SK-N-SH (cell line): ENCODE measurements around the gene DLL4. TPM values are rescaled to one million over a fixed set of nuclear protein-coding genes. Genes with fewer than 3 reads are reported as not detected.

ENCODE experiments used
- CTCF ChIA-PET: fragments of 300-600, 350-600 bp; formaldehyde crosslinking; extraction: SDS; loops from one replicate; lab custom pipeline; 2021; lab: Yijun Ruan, JAX
- POLR2A ChIA-PET: fragments of 350-600 bp; sonication (Branson Sonifier 250); formaldehyde crosslinking; extraction: SDS; loops from one replicate; lab custom pipeline; 2020; ENCODE audit warnings: antibody characterized with exemption, inconsistent platforms; lab: Yijun Ruan, JAX
- DNase-seq: peaks from one replicate; pipeline ENCODE4 v3.0.0; 2012
- H2AFZ ChIP-seq: fragments of 200-600 bp; sonication (generic); 2 replicates; pipeline ENCODE4 v1.8.1; 2016; ENCODE audit warnings: antibody characterized with exemption, mild to moderate bottlenecking, low read depth
- H3F3A ChIP-seq: fragments of 200-600 bp; sonication (generic); replicated peaks from 2 replicates; pipeline ENCODE3; 2016; ENCODE audit warnings: antibody characterized with exemption, mild to moderate bottlenecking; ENCODE audit not compliant: insufficient read depth
- H3K27ac ChIP-seq, 2 experiments: fragments of 200-500 bp in 1 of 2; fragments of 200-600 bp in 1 of 2; sonication (Bioruptor generic) in 1 of 2; sonication (generic), shearing (Covaris generic) in 1 of 2; 2 replicates each; pipeline versions ENCODE4 v1.5.1 to v1.6.1; 2014 to 2016; ENCODE audit warnings: low read depth in 2 of 2, inconsistent platforms in 1 of 2, low read length in 1 of 2, mild to moderate bottlenecking in 1 of 2, mixed read lengths in 1 of 2
- H3K27me3 ChIP-seq: fragments of 200-600 bp; sonication (generic), shearing (Covaris generic); 2 replicates; pipeline ENCODE4 v1.6.1; 2016; ENCODE audit warnings: mixed run types; ENCODE audit not compliant: insufficient read depth
- H3K36me3 ChIP-seq, 2 experiments: fragments of 200-500 bp in 1 of 2; fragments of 200-600 bp in 1 of 2; sonication (Bioruptor generic) in 1 of 2; sonication (generic) in 1 of 2; replicated peaks in 1 of 2; 2 replicates each; pipeline versions ENCODE3 to v1.5.1; 2014 to 2016; ENCODE audit warnings: low read length in 1 of 2, mild to moderate bottlenecking in 1 of 2; ENCODE audit not compliant: insufficient read depth in 2 of 2, control insufficient read depth in 1 of 2
- H3K4me1 ChIP-seq, 2 experiments: fragments of 200-500 bp in 1 of 2; fragments of 200-600 bp in 1 of 2; sonication (Bioruptor generic) in 1 of 2; sonication (generic), shearing (Covaris generic) in 1 of 2; 2 replicates each; pipeline versions ENCODE4 v1.5.1 to v1.6.1; 2014 to 2016; ENCODE audit warnings: low read depth in 1 of 2, low read length in 1 of 2, mixed run types in 1 of 2; ENCODE audit not compliant: insufficient read depth in 2 of 2, control insufficient read depth in 1 of 2
- H3K4me2 ChIP-seq: fragments of 200-600 bp; sonication (generic), shearing (Covaris generic); 2 replicates; pipeline ENCODE4 v1.6.1; 2017; ENCODE audit warnings: mixed run types
- H3K4me3 ChIP-seq, 2 experiments: fragments of 200-500 bp in 1 of 2; fragments of 200-600 bp in 1 of 2; sonication (Bioruptor generic) in 1 of 2; sonication (generic), shearing (Covaris generic) in 1 of 2; 2 replicates each; pipeline versions ENCODE4 v1.5.1 to v1.8.1; 2014 to 2016; ENCODE audit warnings: low read depth in 2 of 2, inconsistent platforms in 1 of 2, low read length in 1 of 2, mild to moderate bottlenecking in 1 of 2, mixed read lengths in 1 of 2, moderate library complexity in 1 of 2
- H3K79me2 ChIP-seq: fragments of 200-600 bp; sonication (generic); 2 replicates; pipeline ENCODE4 v1.8.1; 2017; ENCODE audit warnings: mild to moderate bottlenecking; ENCODE audit not compliant: insufficient read depth
- H3K9ac ChIP-seq: fragments of 200-600 bp; sonication (generic); 2 replicates; pipeline ENCODE4 v1.6.1; 2017; ENCODE audit warnings: mixed run types
- H3K9me2 ChIP-seq: fragments of 200-600 bp; sonication (generic); 2 replicates; pipeline ENCODE4 v1.6.1; 2017; ENCODE audit warnings: mixed run types
- H3K9me3 ChIP-seq: fragments of 200-600 bp; sonication (generic); 2 replicates; pipeline ENCODE4 v1.6.1; 2017; ENCODE audit warnings: mixed run types, mild to moderate bottlenecking, moderate library complexity
- H4K20me1 ChIP-seq: fragments of 200-600 bp; sonication (generic); 2 replicates; pipeline ENCODE4 v1.6.1; 2017; ENCODE audit warnings: mild to moderate bottlenecking, mixed run types; ENCODE audit not compliant: insufficient read depth
- CHD2 ChIP-seq: fragments of 150-350 bp; IDR thresholded peaks from 2 replicates; pipeline ENCODE4 v1.6.1; 2018; ENCODE audit warnings: low read length; ENCODE audit not compliant: partially characterized antibody
- EP300 ChIP-seq, 2 experiments: IDR thresholded peaks; 2 replicates each; pipeline versions ENCODE4 v1.4.0 to v1.6.1; 2012; ENCODE audit warnings: borderline replicate concordance in 1 of 2, low read depth in 1 of 2, low read length in 1 of 2
- FOSL2 ChIP-seq: IDR thresholded peaks from 2 replicates; pipeline ENCODE4 v1.4.0; 2012; ENCODE audit warnings: low read depth, mild to moderate bottlenecking, moderate library complexity, borderline replicate concordance
- MAX ChIP-seq: IDR thresholded peaks from 2 replicates; pipeline ENCODE4 v1.4.0; 2012; ENCODE audit warnings: low read depth
- MXI1 ChIP-seq: IDR thresholded peaks from 2 replicates; pipeline ENCODE4 v1.6.1; 2012; ENCODE audit warnings: mild to moderate bottlenecking, low read depth, low read length, improper control_type of control experiment
- NFIC ChIP-seq: IDR thresholded peaks from 2 replicates; pipeline ENCODE4 v1.4.0; 2012; ENCODE audit warnings: borderline replicate concordance
- RAD21 ChIP-seq: IDR thresholded peaks from 2 replicates; pipeline ENCODE4 v1.6.1; 2012; ENCODE audit warnings: mild to moderate bottlenecking, low read length
- SMC3 ChIP-seq: IDR thresholded peaks from 2 replicates; pipeline ENCODE4 v1.6.1; 2012; ENCODE audit warnings: low read depth, low read length, improper control_type of control experiment
- TEAD4 ChIP-seq: IDR thresholded peaks from 2 replicates; pipeline ENCODE4 v1.4.0; 2012; ENCODE audit warnings: mild to moderate bottlenecking, borderline replicate concordance; ENCODE audit not compliant: insufficient read depth
- YY1 ChIP-seq: IDR thresholded peaks from 2 replicates; pipeline ENCODE4 v1.4.0; 2012; ENCODE audit warnings: low read depth, mild to moderate bottlenecking
- WGBS: methylation state at CpG from one replicate; pipeline ENCODE4 v1.1.6; 2017; ENCODE audit warnings: low lambda C conversion rate; 5-methylcytosine and 5-hydroxymethylcytosine counted together
- polyA plus RNA-seq, 3 experiments: library from polyadenylated mRNA; depleted of rRNA; stranded (reverse); fragments of >200 nt; gene quantifications; 2 replicates each; pipeline ENCODE4 v1.2.3, GENCODE V29; 2012
- TF ChIP-seq, protein P1 (sequence below): IDR thresholded peaks from 2 replicates; pipeline ENCODE4 v1.6.1; 2012; ENCODE audit warnings: mild to moderate bottlenecking, low read depth, low read length, moderate library complexity
- TF ChIP-seq, protein P2 (sequence below): fragments of 200-600 bp; sonication (generic); IDR thresholded peaks from 2 replicates; pipeline ENCODE4 v1.6.1; 2017; ENCODE audit warnings: antibody characterized with exemption, mild to moderate bottlenecking, moderate library complexity
- TF ChIP-seq, protein P3 (sequence below): fragments of 150-350 bp; IDR thresholded peaks from 2 replicates; pipeline ENCODE4 v1.6.1; 2016; ENCODE audit warnings: mild to moderate bottlenecking, low read depth, low read length

Gene DLL4
- polyA plus RNA-seq, 1 of the 3 experiments (the other 2 are of a cell fraction): 0.03 TPM

GRCh38 chr15:40915679-40916078 lies 13.5 kb upstream of the DLL4 start:
- no peaks in the 10 kb centered on the region for H4K20me1 ChIP-seq
- CTCF ChIA-PET: interaction anchor here (0.9 to 33.6 kb wide), 6 partner anchors 14 to 269 kb away, joined by 3 to 675 read pairs (median 15); partner anchors contain the start of genes DLL4 and VPS18
- H3K4me3 ChIP-seq: no peak overlapping the region
- H3K9me3 ChIP-seq: no peaks in the 10 kb centered on the region
- H3K27ac ChIP-seq: no peak overlapping the region
- no peaks in the 10 kb centered on the region for H3F3A ChIP-seq
- no peaks in the 10 kb centered on the region for H3K36me3 ChIP-seq
- H3K4me2 ChIP-seq: no peak overlapping the region
- H3K79me2 ChIP-seq: no peaks in the 10 kb centered on the region
- H3K9ac ChIP-seq: no peak overlapping the region
- no peak for DNase-seq
- H3K9me2 ChIP-seq: no peaks in the 10 kb centered on the region
- TF ChIP-seq, protein P1, sequence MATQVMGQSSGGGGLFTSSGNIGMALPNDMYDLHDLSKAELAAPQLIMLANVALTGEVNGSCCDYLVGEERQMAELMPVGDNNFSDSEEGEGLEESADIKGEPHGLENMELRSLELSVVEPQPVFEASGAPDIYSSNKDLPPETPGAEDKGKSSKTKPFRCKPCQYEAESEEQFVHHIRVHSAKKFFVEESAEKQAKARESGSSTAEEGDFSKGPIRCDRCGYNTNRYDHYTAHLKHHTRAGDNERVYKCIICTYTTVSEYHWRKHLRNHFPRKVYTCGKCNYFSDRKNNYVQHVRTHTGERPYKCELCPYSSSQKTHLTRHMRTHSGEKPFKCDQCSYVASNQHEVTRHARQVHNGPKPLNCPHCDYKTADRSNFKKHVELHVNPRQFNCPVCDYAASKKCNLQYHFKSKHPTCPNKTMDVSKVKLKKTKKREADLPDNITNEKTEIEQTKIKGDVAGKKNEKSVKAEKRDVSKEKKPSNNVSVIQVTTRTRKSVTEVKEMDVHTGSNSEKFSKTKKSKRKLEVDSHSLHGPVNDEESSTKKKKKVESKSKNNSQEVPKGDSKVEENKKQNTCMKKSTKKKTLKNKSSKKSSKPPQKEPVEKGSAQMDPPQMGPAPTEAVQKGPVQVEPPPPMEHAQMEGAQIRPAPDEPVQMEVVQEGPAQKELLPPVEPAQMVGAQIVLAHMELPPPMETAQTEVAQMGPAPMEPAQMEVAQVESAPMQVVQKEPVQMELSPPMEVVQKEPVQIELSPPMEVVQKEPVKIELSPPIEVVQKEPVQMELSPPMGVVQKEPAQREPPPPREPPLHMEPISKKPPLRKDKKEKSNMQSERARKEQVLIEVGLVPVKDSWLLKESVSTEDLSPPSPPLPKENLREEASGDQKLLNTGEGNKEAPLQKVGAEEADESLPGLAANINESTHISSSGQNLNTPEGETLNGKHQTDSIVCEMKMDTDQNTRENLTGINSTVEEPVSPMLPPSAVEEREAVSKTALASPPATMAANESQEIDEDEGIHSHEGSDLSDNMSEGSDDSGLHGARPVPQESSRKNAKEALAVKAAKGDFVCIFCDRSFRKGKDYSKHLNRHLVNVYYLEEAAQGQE: no peak
- TF ChIP-seq SMC3: no peak
- TF ChIP-seq, protein P2, sequence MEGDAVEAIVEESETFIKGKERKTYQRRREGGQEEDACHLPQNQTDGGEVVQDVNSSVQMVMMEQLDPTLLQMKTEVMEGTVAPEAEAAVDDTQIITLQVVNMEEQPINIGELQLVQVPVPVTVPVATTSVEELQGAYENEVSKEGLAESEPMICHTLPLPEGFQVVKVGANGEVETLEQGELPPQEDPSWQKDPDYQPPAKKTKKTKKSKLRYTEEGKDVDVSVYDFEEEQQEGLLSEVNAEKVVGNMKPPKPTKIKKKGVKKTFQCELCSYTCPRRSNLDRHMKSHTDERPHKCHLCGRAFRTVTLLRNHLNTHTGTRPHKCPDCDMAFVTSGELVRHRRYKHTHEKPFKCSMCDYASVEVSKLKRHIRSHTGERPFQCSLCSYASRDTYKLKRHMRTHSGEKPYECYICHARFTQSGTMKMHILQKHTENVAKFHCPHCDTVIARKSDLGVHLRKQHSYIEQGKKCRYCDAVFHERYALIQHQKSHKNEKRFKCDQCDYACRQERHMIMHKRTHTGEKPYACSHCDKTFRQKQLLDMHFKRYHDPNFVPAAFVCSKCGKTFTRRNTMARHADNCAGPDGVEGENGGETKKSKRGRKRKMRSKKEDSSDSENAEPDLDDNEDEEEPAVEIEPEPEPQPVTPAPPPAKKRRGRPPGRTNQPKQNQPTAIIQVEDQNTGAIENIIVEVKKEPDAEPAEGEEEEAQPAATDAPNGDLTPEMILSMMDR: no peak
- TF ChIP-seq, all 33 proteins: peak for 0
- WGBS: 86% methylated on average over 1 of the region's 6 CpGs
- POLR2A ChIA-PET: interaction anchor here (1.2 kb wide), 1 partner anchor 13 kb away, joined by 3 read pairs; no protein-coding TSS in a partner anchor
- Histone ChIP-seq H3K27me3 (no peaks in the 10 kb centered on the region), H3K4me1 (peaks cover 0 to 10% of the 10 kb centered on the region in 2 experiments; a peak in 1 of 4 replicates), H2AFZ (no peak overlapping the region)

- Histone ChIP-seq H3K4me2 (no peak overlapping the region), H2AFZ (no peak overlapping the region), H4K20me1 (no peaks in the 10 kb centered on the region), H3K4me3 (no peak overlapping the region), H3K36me3 (no peaks in the 10 kb centered on the region), H3K4me1 (no peaks in the 10 kb centered on the region), H3F3A (no peaks in the 10 kb centered on the region), H3K27me3 (no peaks in the 10 kb centered on the region), H3K9me3 (no peaks in the 10 kb centered on the region), H3K9me2 (no peaks in the 10 kb centered on the region), H3K27ac (no peak overlapping the region), H3K9ac (no peak overlapping the region), H3K79me2 (no peaks in the 10 kb centered on the region)
- 93% methylated on average over 7 of the region's 11 CpGs for WGBS
- CTCF ChIA-PET: interaction anchor here (3.8 to 33.6 kb wide), 3 partner anchors 12 to 24 kb away, joined by 25 to 675 read pairs (median 41); partner anchors contain the start of genes DLL4 and VPS18
- POLR2A ChIA-PET: no interaction called here
- DNase-seq: no peak
- no peak for TF ChIP-seq MAX
- TF ChIP-seq YY1: no peak
- no peak for TF ChIP-seq EP300 (IDR thresholded peaks at IDR 0.05; ENCODE audit: borderline replicate concordance in 1 of 2, low read depth in 1 of 2, low read length in 1 of 2)
- no peak for TF ChIP-seq RAD21
- TF ChIP-seq, protein P1: no peak
- TF ChIP-seq, protein P3, sequence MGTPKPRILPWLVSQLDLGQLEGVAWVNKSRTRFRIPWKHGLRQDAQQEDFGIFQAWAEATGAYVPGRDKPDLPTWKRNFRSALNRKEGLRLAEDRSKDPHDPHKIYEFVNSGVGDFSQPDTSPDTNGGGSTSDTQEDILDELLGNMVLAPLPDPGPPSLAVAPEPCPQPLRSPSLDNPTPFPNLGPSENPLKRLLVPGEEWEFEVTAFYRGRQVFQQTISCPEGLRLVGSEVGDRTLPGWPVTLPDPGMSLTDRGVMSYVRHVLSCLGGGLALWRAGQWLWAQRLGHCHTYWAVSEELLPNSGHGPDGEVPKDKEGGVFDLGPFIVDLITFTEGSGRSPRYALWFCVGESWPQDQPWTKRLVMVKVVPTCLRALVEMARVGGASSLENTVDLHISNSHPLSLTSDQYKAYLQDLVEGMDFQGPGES: no peak
- TF ChIP-seq CHD2: no peak
- no peak for TF ChIP-seq FOSL2
- TF ChIP-seq NFIC: no peak
- no peak for TF ChIP-seq MXI1
- TF ChIP-seq TEAD4: no peak
Observed at GRCh38 chr15:40917585-40917984, 11.6 kb upstream of the DLL4 start.
